Activated naive CD4-positive, alpha-beta T cell treated with anti-CD3 and anti-CD28 coated beads, Interleukin-2, amount 50 U/mL, for 24 hours (primary cell): ENCODE results near the gene C10orf143.

ENCODE experiments used
- H3K27ac Mint-ChIP-seq: one replicate; pipeline ENCODE4 v1.8.0; 2021; ENCODE audit warnings: mild to moderate bottlenecking, mixed read lengths
- H3K27me3 Mint-ChIP-seq: one replicate; pipeline ENCODE4 v1.8.0; 2021; ENCODE audit warnings: mixed read lengths
- H3K36me3 Mint-ChIP-seq: one replicate; pipeline ENCODE4 v1.8.0; 2021; ENCODE audit warnings: mixed read lengths
- H3K4me1 Mint-ChIP-seq: one replicate; pipeline ENCODE4 v1.8.0; 2021; ENCODE audit warnings: mixed read lengths
- H3K4me3 Mint-ChIP-seq: one replicate; pipeline ENCODE4 v1.8.0; 2021; ENCODE audit warnings: mild to moderate bottlenecking, mixed read lengths
- H3K9me3 Mint-ChIP-seq: one replicate; pipeline ENCODE4 v1.8.0; 2021; ENCODE audit warnings: mixed read lengths

The C10orf143 gene

DNA sequence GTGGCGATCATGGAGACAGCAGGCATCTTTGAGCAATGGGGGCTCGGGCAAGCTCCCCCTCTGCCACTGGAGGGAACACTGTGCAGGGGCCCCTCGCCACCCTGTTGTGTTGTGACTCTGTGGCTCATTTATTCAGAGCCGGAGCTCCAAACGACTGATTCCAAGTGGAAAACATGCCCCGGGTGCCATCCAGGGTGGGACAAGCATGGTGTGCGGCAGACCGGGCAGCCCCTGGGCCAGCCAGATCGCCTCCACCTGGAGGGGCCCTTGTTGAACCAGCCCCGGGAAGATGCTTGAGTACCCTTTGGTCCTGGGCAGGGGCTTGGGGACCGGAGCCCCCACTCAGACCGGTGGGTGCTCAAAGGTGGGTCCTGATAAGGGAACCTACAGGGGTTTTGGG lies 61.4 kb downstream of the C10orf143 start:
- Mint-ChIP-seq H3K27ac (no peak overlapping the region), H3K4me3 (no peak overlapping the region), H3K36me3 (no peaks in the 10 kb centered on the region), H3K27me3 (peaks cover 2% of the 10 kb centered on the region), H3K9me3 (no peaks in the 10 kb centered on the region), H3K4me1 (no peaks in the 10 kb centered on the region)

DNA sequence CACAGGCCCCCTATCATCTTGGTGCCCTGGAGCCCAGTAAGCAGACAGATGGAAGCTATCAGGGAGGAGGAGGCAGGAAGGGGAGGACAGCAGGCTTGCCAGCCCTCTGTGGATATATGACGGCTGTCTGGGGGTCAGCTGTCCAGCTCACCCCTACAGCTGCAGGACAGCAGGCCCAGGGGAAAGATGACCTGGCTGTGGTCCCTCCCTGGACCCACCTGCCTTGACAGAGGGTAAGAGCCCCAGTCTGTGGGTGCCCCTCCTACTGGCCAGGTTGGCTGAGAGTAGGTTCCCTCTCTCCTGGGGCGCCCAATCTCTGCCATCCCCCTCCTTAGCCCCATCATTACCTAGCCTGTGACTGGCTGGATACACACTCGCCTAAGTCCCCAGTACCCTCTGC lies 62.5 kb downstream of the C10orf143 start:
- Mint-ChIP-seq H3K27ac (no peak overlapping the region), H3K4me3 (no peak overlapping the region)

DNA sequence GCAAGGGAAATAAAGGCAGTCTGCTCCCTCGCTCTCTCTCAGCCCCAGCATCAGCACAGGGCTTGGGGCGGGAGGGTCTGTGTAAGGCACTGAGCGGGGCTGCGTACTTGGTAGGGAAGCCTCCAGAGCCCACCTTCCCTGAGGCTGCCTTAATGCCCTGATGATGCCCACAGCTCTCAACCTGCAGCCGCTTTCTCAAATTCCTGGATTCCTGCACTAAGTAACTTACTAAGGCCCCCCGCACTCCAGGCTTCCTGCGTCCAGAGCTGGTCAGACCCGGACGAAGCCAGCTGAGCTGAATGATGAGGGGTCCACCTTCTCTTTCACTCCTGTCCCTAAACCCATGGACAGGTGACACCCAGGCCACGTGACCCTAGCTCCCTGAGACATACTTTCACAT lies 63.3 kb downstream of the C10orf143 start:
- H3K27me3 Mint-ChIP-seq, result peaks cover 8% of the 10 kb centered on the region
- no peaks in the 10 kb centered on the region for H3K36me3 Mint-ChIP-seq
- H3K27ac Mint-ChIP-seq, result no peak overlapping the region
- no peak overlapping the region for H3K4me3 Mint-ChIP-seq
- no peaks in the 10 kb centered on the region for H3K9me3 Mint-ChIP-seq
- no peaks in the 10 kb centered on the region for H3K4me1 Mint-ChIP-seq

More for the DNA sequence above, 62.5 kb downstream of the C10orf143 start:
- Mint-ChIP-seq H3K36me3 (no peaks in the 10 kb centered on the region), H3K9me3 (no peaks in the 10 kb centered on the region), H3K27me3 (peaks cover 8% of the 10 kb centered on the region), H3K4me1 (no peaks in the 10 kb centered on the region)

DNA sequence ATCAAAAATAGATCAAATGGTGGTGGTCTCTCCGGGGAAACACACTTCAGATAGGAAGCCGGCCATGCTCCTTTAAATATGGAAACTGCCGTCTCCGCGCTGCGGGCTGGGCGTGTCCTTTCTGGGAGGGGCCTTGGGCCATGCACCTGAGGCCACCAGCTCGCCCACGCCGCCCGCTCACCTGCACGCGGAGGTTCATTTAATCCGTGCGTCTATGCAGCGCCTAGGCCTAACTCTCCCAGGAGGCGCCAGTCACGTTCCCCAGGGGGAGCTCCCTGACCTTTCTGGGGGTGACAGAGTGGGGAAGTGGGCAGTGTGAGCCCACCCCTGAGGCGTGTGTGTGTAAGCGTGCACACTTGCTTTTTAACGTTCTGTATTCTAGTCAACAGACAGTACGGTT lies 64.0 kb downstream of the C10orf143 start:
- H3K4me3 Mint-ChIP-seq, result no peak overlapping the region
- no peaks in the 10 kb centered on the region for H3K36me3 Mint-ChIP-seq
- H3K27me3 Mint-ChIP-seq, result peaks cover 8% of the 10 kb centered on the region
- no peaks in the 10 kb centered on the region for H3K4me1 Mint-ChIP-seq
- H3K9me3 Mint-ChIP-seq, result no peaks in the 10 kb centered on the region
- no peak overlapping the region for H3K27ac Mint-ChIP-seq

DNA sequence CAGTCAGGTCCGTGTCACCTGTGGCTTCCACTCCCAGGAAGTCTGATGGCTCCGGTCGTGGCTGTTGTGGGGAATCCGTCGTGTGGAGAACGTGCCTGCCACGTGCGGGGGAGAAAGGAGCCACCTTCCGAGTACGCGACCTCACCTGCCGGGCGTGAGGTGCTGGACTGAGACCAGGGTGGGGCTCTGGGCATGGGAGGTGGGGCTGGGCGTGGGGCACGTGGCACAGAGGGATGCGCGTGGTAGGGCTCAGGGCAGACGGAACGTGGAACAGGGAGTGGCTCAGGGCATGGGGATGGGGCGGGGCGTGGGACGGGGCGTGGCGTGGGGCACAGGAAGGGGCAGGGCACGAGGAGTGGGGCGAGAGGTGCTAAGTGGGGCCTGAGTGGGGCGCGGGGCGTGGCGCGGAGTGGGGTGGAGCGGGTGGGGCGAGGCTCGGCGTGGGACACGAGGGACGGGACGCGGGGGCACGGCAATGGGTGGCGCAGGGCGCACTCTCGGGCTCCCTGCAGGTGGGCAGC lies 64.8 kb downstream of the C10orf143 start:
- no peaks in the 10 kb centered on the region for H3K4me1 Mint-ChIP-seq
- H3K4me3 Mint-ChIP-seq, result no peak overlapping the region
- H3K27ac Mint-ChIP-seq, result no peak overlapping the region

DNA sequence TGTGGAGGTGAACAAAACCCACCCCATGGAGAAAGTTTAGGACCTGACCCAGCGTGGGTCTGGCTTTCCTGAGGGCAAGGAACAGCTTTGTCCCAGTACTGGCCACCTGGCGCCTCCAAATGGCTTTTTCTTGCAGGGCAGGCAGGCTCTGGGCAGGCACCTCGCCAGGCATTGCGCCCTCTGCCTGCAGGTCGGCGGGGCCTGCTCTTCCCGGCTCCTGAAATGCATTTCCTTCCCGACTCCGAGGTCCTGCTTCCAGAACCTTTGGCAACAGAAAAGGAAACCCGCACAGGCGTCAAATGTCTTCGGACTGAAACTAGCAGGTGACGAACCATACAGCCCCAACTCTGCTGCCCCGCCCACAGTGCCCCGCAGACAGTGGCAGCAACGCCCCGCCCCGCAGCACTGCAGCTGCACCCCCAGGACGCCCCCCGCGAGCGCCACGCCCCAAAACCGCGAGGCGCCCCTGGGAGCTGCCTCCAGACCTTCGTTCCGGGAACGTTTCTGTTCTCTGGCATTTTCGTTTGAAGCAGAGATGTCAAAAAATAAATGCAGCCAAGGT lies 65.5 kb downstream of the C10orf143 start:
- H3K27me3 Mint-ChIP-seq, result peaks cover 8% of the 10 kb centered on the region
- H3K4me1 Mint-ChIP-seq, result no peaks in the 10 kb centered on the region
- H3K9me3 Mint-ChIP-seq, result no peaks in the 10 kb centered on the region
- H3K4me3 Mint-ChIP-seq, result no peak overlapping the region
- no peak overlapping the region for H3K27ac Mint-ChIP-seq
- H3K36me3 Mint-ChIP-seq, result no peaks in the 10 kb centered on the region

More for the DNA sequence above, 64.8 kb downstream of the C10orf143 start:
- Mint-ChIP-seq H3K36me3 (no peaks in the 10 kb centered on the region), H3K27me3 (peaks cover 8% of the 10 kb centered on the region), H3K9me3 (no peaks in the 10 kb centered on the region)

DNA sequence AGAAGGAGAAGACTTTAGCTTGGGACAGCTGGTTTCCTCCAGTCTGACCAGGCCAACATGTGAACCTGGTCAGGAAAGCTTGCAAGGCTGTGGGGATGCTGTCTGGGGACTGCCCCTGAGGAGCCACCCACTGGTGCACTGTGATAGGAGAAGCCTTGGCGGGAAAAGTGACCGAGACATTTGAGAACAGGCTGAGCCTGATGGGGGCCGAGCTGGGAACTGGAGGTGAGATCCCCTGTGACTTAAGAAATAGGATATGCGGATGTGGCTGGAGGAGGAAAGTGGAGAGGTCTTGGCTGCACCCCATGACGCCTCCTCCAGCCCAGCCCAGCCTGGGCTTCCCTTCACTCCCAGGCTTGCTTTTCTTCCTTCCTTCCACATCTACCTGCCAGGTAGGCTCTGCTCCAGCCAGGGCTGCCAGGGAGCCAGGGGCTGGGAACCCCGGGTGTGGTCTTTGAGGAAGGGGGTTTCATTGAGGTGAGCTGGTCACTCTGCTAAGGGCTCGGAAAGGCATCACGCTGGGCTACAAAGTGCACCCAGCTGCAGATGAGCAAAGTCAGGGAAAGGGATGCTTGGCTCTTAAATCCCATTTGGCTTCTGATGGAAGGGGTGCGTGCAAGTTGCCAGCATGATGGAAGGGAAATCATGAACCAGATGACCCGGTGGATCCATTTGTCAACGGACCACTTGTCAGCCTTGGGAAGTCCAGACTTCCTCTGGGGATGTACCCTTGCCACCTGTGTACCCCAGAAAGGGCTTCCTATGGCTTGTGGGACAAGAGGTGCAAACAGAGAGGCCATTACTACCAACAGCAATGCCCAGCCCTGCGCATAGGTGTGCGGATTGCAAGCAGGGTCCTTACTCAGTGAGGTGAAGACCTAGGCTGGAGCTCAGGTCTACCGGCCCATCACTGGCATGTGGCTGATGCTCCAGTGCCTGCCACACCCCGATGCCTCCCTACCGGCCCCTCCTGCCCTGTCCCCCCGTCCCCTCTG lies 66.3 kb downstream of the C10orf143 start:
- Mint-ChIP-seq H3K27ac (no peak overlapping the region), H3K9me3 (no peaks in the 10 kb centered on the region), H3K36me3 (no peaks in the 10 kb centered on the region), H3K4me1 (no peaks in the 10 kb centered on the region), H3K27me3 (peaks cover 8% of the 10 kb centered on the region), H3K4me3 (no peak overlapping the region)

DNA sequence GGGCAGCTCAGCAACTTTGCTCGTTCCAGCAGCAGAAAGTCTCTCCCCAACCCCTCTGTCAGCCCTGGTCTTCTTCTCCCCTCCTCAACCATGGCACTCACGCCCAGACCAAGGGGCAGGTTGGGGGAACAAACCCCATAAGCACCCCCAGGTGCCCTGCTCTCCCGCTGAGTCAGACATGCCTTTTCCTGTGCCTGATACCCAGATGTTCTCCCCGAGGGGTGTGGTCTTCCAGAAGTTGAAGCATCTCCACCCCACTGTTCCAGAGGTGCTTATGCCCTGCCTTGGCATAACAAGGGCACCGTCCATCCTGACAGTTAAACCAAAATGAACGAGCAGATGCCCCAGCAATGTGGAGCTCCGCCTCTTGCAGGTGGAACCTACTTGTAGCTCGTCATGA lies 67.1 kb downstream of the C10orf143 start:
- Mint-ChIP-seq H3K4me3 (no peak overlapping the region), H3K4me1 (no peaks in the 10 kb centered on the region), H3K27ac (no peak overlapping the region), H3K27me3 (peaks cover 8% of the 10 kb centered on the region), H3K9me3 (no peaks in the 10 kb centered on the region), H3K36me3 (no peaks in the 10 kb centered on the region)

DNA sequence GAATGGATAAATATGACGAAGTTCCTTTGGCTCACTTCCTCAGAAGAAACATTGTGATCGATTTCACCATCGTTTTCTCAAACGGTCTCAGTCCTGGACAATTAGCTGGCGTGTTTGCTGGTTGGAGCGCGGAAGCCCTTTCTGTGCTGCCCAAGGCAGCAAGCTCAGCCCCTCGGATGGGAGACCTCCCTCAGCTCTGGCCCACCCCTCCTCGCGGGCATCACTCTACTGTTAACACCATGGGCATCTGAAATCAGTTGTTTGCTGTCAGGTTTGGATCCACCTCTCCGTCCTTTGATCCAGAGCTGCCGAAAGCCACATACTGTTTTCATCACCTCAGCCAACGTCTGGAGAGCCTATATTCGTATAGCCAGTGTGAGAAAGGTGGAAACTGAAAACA lies 68.2 kb downstream of the C10orf143 start:
- Mint-ChIP-seq H3K27ac (no peak overlapping the region), H3K36me3 (no peaks in the 10 kb centered on the region), H3K4me3 (no peak overlapping the region), H3K27me3 (peaks cover 8% of the 10 kb centered on the region), H3K4me1 (no peaks in the 10 kb centered on the region), H3K9me3 (no peaks in the 10 kb centered on the region)

DNA sequence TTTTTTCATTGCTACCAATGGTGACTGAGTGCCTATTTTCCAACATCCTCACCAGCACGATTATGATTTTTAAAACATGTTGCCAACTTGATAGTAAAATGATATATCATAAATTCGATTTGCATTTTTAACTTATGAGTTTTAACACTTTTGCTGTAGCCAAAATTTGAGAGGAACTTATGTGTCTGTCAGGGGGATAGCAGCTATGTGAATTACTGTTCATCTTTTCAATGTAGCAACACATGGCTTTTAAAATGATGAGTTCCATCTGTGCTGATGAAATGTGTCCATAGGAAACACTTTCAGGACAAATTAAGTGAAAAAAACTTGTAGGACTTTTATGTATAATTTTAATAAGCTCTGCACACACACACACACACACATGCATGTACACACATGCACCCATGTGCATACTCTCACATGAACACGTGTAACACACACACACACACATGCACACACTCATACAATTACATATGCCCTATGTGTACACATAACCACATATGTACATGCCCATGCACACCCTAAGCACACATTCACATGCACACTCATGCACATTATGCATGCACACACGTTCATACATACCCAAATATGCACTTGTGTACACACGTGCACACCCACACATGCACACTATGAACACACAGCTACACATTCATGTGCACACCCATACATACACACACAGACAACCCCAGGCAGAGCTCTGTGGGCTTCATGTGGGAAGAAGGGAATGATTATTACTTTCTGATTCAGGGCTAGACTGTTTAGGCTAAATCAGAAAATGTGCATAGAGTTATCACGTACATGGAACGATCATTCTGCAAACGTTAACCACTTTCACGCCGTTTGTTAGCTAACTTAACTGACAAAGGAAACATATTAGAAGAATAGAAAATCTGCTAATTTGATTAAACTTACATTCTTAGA lies 68.9 kb downstream of the C10orf143 start:
- Mint-ChIP-seq H3K36me3 (no peaks in the 10 kb centered on the region), H3K4me1 (no peaks in the 10 kb centered on the region), H3K27me3 (peaks cover 8% of the 10 kb centered on the region), H3K9me3 (no peaks in the 10 kb centered on the region), H3K27ac (no peak overlapping the region), H3K4me3 (no peak overlapping the region)

DNA sequence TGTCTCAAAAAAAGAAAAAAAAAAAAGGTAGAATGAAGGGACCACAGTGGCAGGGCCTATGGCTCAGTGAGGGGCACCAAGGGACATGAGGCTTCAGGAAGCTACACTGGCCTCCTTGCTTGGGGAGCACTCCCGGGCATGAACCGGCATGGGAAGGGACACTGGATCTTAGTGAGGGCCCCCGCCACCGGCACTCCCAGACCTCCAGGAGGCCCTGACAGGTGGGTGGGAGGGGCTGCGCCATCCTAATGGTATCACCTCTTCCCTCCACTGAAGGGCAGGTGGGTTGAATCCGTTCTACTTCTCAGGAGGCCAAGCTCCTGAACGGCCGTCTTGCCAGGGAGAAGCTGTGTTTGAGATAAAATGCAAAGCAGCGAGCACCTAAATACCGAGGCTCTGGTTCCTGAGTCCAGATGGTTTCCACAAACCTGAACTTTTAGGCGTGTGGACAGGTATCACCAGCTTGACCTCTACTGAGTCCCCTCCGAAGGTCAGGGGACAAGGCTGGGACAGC lies 69.8 kb downstream of the C10orf143 start:
- Mint-ChIP-seq H3K9me3 (no peaks in the 10 kb centered on the region), H3K4me1 (no peaks in the 10 kb centered on the region), H3K4me3 (no peak overlapping the region), H3K27me3 (peaks cover 8% of the 10 kb centered on the region), H3K27ac (no peak overlapping the region), H3K36me3 (no peaks in the 10 kb centered on the region)

DNA sequence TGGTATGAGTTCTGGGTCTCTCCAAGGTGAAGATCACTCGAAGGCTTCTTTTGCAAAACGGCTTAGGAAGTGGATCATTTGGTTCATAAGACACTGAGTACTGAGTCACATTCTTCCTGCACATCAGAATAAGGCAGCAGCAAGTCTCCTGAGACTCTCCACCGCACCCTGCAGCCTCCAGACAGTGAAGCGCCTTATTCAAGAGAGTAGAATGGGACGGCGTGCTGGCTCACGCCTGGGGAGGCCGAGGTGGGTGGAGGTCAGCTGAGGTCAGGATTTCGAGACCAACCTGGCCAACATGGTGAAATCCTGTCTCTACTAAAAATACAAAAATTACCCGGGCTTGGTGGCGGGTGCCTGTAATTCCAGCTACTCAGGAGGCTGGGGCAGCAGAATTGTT lies 70.3 kb downstream of the C10orf143 start:
- H3K27me3 Mint-ChIP-seq, result peaks cover 8% of the 10 kb centered on the region
- H3K4me1 Mint-ChIP-seq, result no peaks in the 10 kb centered on the region
- H3K36me3 Mint-ChIP-seq, result no peaks in the 10 kb centered on the region
- H3K9me3 Mint-ChIP-seq, result no peaks in the 10 kb centered on the region
- no peak overlapping the region for H3K27ac Mint-ChIP-seq
- H3K4me3 Mint-ChIP-seq, result no peak overlapping the region

DNA sequence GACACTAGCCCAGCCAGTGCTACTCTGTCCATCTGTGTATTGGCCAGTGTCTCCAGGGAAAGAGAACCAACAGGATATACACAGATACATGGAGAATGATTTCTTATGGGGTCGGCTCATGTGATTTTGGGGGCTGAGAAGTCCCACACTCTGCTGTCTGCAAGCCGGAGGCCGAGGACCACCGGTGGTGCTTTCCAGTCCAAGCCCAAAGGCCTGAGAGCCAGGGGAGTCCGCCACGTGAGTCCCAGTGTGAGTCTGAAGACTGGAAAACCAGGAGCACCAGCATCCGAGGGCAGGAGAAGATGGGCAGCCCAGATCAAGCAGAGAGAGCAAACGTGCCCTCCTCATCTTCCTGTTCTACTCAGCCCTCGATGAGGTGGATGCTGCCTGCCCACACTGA lies 71.5 kb downstream of the C10orf143 start:
- no peaks in the 10 kb centered on the region for H3K4me1 Mint-ChIP-seq
- H3K9me3 Mint-ChIP-seq, result no peaks in the 10 kb centered on the region
- H3K36me3 Mint-ChIP-seq, result no peaks in the 10 kb centered on the region
- H3K4me3 Mint-ChIP-seq, result no peak overlapping the region
- no peak overlapping the region for H3K27ac Mint-ChIP-seq
- peaks cover 8% of the 10 kb centered on the region for H3K27me3 Mint-ChIP-seq

DNA sequence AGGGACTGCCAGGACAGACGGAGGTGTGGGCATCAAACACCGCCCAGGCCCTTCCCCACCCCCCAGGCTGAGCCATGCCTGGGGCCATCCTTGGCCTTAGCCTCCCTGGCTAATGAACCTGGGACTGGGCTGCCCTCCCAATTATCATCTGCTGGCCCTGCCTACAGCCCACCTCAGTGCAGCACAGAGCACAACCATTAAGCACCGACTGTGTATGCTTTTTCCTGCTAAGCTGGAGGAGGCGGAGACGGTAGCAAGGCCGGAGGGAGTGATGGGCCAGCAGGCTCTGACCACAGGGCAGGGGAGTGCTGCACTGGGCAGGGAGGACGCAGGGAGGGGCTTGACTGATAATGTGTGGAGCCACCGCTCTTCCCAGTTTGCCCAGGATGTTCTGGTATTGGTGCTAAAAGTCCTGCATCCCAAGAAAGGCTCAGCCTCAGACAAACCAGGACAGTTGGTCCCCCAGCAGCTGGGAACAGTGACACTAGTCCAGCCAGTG lies 72.0 kb downstream of the C10orf143 start:
- Mint-ChIP-seq H3K4me3 (no peak overlapping the region), H3K27me3 (peaks cover 5% of the 10 kb centered on the region), H3K9me3 (no peaks in the 10 kb centered on the region), H3K27ac (no peak overlapping the region), H3K36me3 (no peaks in the 10 kb centered on the region), H3K4me1 (no peaks in the 10 kb centered on the region)

DNA sequence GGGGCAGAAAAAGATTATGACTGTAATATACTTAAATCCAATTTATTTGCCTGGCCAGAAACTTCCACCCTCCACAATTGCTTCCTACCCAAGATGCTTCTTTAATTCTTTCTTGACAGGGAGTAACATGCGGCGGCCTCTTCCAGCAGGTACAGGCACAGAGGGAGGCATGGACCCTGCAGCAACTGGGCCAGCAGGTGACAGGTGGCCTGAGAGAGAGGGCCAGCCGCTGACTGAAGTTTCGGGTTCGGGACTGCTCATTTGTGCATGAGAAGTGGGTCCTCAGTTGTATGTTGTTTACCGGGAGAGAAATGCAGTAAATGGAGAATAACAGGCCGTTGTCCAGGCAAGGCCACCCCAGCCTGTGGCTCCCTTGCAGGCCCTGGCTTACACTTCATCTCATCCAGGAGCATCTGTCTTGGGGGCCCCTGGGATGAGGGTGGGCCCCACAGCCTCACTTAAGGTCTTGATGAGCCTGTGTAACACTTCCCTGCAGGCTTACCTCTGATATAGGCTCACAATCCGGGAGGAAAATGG lies 72.5 kb downstream of the C10orf143 start:
- H3K9me3 Mint-ChIP-seq, result no peaks in the 10 kb centered on the region
- H3K27me3 Mint-ChIP-seq, result peaks cover 1% of the 10 kb centered on the region
- H3K36me3 Mint-ChIP-seq, result no peaks in the 10 kb centered on the region
- no peak overlapping the region for H3K4me3 Mint-ChIP-seq
- no peak overlapping the region for H3K27ac Mint-ChIP-seq
- no peaks in the 10 kb centered on the region for H3K4me1 Mint-ChIP-seq
